IMR-90 (cell line): Measurements from ENCODE around the gene ADAMTSL1.

Experiments
- CEBPB ChIP-seq: IDR thresholded peaks from 2 replicates; pipeline ENCODE4 v1.6.1; 2012; ENCODE audit warnings: low read depth, low read length, improper control_type of control experiment
- CHD1 ChIP-seq: IDR thresholded peaks from 2 replicates; pipeline ENCODE4 v1.6.1; 2012; ENCODE audit warnings: low read depth, low read length, improper control_type of control experiment
- CTCF ChIP-seq: conservative IDR thresholded peaks from 2 replicates; pipeline ENCODE4 v1.5.1; 2012; ENCODE audit warnings: mild to moderate bottlenecking, low read depth, low read length, improper control_type of control experiment
- MAFK ChIP-seq: IDR thresholded peaks from 2 replicates; pipeline ENCODE4 v1.6.1; 2012; ENCODE audit warnings: low read depth, low read length, improper control_type of control experiment
- MAZ ChIP-seq: IDR thresholded peaks from 2 replicates; pipeline ENCODE4 v1.6.1; 2012; ENCODE audit warnings: low read depth, mild to moderate bottlenecking, low read length, improper control_type of control experiment, moderate library complexity, borderline replicate concordance
- NFE2L2 ChIP-seq: fragments of 150-350 bp; IDR thresholded peaks from 2 replicates; pipeline ENCODE4 v1.6.1; 2016; ENCODE audit warnings: low read depth, mild to moderate bottlenecking, low read length
- POLR2A ChIP-seq: IDR thresholded peaks from 2 replicates; pipeline ENCODE4 v1.6.1; 2012; ENCODE audit warnings: mild to moderate bottlenecking, low read depth, low read length
- RAD21 ChIP-seq: IDR thresholded peaks from 2 replicates; pipeline ENCODE4 v1.6.1; 2012; ENCODE audit warnings: low read length, improper control_type of control experiment
- RCOR1 ChIP-seq: IDR thresholded peaks from 2 replicates; pipeline ENCODE4 v1.6.1; 2012; ENCODE audit warnings: mild to moderate bottlenecking, low read length, improper control_type of control experiment; ENCODE audit not compliant: insufficient replicate concordance
- USF2 ChIP-seq: fragments of 150-350 bp; IDR thresholded peaks from 2 replicates; pipeline ENCODE4 v1.6.1; 2017; ENCODE audit warnings: mild to moderate bottlenecking, antibody characterized with exemption, low read length, low read depth

- TF ChIP-seq CTCF (no peak), CHD1 (no peak), CEBPB (no peak), POLR2A (no peak), USF2 (no peak), RAD21 (no peak), NFE2L2 (no peak), RCOR1 (no peak), MAFK (no peak), MAZ (no peak)
These were observed 383.4 kb downstream of the ADAMTSL1 start for GRCh38 chr9:18857334-18857733.
